Muscle of back (tissue), 10 donors: ENCODE results near the gene ASIC1. TPM values are rescaled to one million over a fixed set of nuclear protein-coding genes. Genes with fewer than 3 reads are reported as not detected.

Experiments
- polyA plus RNA-seq, 10 donors: library from polyadenylated mRNA; unstranded; fragments of 120-200 nt; gene quantifications; one replicate each; pipeline ENCODE4 v1.2.1, GENCODE V29; 2013; ENCODE audit not compliant: insufficient read length in 10 of 10

Gene ASIC1
- polyA plus RNA-seq, 10 donors, result 7.7 to 15.1 (median 10.0) TPM

Other genes with a start within 250 kb of the ASIC1 start
- gene NCKAP5L, start 229.2 kb upstream of the ASIC1 start, polyA plus RNA-seq, result 10 to 100 TPM; 28.5 to 38.6 (median 32.4) TPM
- 1 to 10 TPM; 4.2 to 6.2 (median 4.9) TPM for gene BCDIN3D, start 214.5 kb upstream of the ASIC1 start, polyA plus RNA-seq
- 10 to 100 TPM in 2 of 10 donors, 1 to 10 TPM in 8; 5.3 to 14.0 (median 7.7) TPM for gene FAIM2, start 153.7 kb upstream of the ASIC1 start, polyA plus RNA-seq
- under 1 TPM in 2 of 10 donors, not detected in 8; 0.05 to 0.11 TPM for gene AQP2, start 106.9 kb upstream of the ASIC1 start, polyA plus RNA-seq
- under 1 TPM; 0.22 to 0.67 (median 0.54) TPM for gene AQP5, start 95.7 kb upstream of the ASIC1 start, polyA plus RNA-seq
- gene AQP6, start 84.6 kb upstream of the ASIC1 start, polyA plus RNA-seq, result under 1 TPM in 9 of 10 donors, not detected in 1; 0.08 to 0.24 (median 0.16) TPM
- 10 to 100 TPM; 19.3 to 41.4 (median 28.6) TPM for gene RACGAP1, start 32.1 kb upstream of the ASIC1 start, polyA plus RNA-seq
- gene SMARCD1, start 27.7 kb downstream of the ASIC1 start, polyA plus RNA-seq, result 10 to 100 TPM; 39.8 to 72.4 (median 55.1) TPM
- 10 to 100 TPM; 17.8 to 66.4 (median 51.3) TPM for gene GPD1, start 46.4 kb downstream of the ASIC1 start, polyA plus RNA-seq
- gene COX14, start 54.6 kb downstream of the ASIC1 start, polyA plus RNA-seq, result 10 to 100 TPM; 32.3 to 45.6 (median 40.0) TPM
- gene CERS5, start 109.8 kb downstream of the ASIC1 start, polyA plus RNA-seq, result 10 to 100 TPM; 31.7 to 62.3 (median 43.8) TPM
- gene LIMA1, start 225.9 kb downstream of the ASIC1 start, polyA plus RNA-seq, result 100 to 1,000 TPM in 7 of 10 donors, 10 to 100 TPM in 3; 85.3 to 150 (median 115) TPM